Brain microvascular endothelial cell (primary cell): ENCODE results near the gene TTLL1.

ENCODE experiments used
- DNase-seq: peaks from one replicate; pipeline ENCODE4 v3.0.0-alpha.2; 2020
- H3K27ac ChIP-seq: fragments of 250-450 bp; sonication (Bioruptor Pico); 2 replicates; pipeline ENCODE4 v1.5.1; 2020; ENCODE audit warnings: mild to moderate bottlenecking, moderate library complexity
- H3K27me3 ChIP-seq: fragments of 250-450 bp; sonication (Bioruptor Pico); replicated peaks from 2 replicates; pipeline ENCODE4 v1.5.1; 2020; ENCODE audit warnings: mild to moderate bottlenecking
- H3K36me3 ChIP-seq: fragments of 250-450 bp; sonication (Bioruptor Pico); replicated peaks from 2 replicates; pipeline ENCODE4 v1.5.1; 2020; ENCODE audit warnings: mild to moderate bottlenecking
- H3K4me3 ChIP-seq: 2 replicates; pipeline ENCODE4 v1.5.1; 2011; ENCODE audit warnings: low read depth, mild to moderate bottlenecking, control low read depth, low read length, moderate library complexity
- in situ Hi-C: cut with HindIII; loops from 2 replicates; pipeline ENCODE4 v1.10.0; 2017; ENCODE audit warnings: low sequenced_read_pairs, low pct_ligation_motif_present
- TF ChIP-seq, protein P1 (sequence below): IDR thresholded peaks from 2 replicates; pipeline ENCODE4 v1.5.1; 2011; ENCODE audit warnings: low read depth, mild to moderate bottlenecking, moderate library complexity, low read length, control low read depth, inconsistent platforms; ENCODE audit errors: missing control alignments

The TTLL1 gene

DNA sequence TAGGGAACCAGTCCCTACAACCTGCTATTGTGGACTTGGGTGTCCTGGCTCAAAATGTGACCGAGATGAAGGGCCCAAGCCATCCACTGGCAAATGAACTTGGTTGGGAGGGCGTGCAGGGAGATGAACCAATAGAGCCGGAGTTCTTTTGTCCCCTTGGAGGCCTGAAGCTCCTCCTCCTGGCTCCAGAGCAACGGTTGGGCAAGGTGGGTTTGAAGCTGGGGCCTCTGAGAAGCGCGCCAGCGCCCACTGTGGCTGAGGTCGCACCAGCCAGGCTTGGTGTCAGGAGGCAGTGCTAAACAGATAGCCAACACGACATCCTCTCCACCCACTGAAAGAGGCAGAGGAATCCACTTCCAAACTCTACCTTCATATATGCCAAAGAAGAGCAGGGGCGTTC lies 38.2 kb downstream of the TTLL1 start:
- Histone ChIP-seq H3K27me3 (no peaks in the 10 kb centered on the region), H3K4me3 (no peak overlapping the region), H3K36me3 (no peaks in the 10 kb centered on the region), H3K27ac (no peak overlapping the region)
- in situ Hi-C loops = loop anchor here (25.0 kb wide), 1 partner anchor 164 kb away; no protein-coding TSS in a partner anchor
- DNase-seq = no peak
- TF ChIP-seq, protein P1, sequence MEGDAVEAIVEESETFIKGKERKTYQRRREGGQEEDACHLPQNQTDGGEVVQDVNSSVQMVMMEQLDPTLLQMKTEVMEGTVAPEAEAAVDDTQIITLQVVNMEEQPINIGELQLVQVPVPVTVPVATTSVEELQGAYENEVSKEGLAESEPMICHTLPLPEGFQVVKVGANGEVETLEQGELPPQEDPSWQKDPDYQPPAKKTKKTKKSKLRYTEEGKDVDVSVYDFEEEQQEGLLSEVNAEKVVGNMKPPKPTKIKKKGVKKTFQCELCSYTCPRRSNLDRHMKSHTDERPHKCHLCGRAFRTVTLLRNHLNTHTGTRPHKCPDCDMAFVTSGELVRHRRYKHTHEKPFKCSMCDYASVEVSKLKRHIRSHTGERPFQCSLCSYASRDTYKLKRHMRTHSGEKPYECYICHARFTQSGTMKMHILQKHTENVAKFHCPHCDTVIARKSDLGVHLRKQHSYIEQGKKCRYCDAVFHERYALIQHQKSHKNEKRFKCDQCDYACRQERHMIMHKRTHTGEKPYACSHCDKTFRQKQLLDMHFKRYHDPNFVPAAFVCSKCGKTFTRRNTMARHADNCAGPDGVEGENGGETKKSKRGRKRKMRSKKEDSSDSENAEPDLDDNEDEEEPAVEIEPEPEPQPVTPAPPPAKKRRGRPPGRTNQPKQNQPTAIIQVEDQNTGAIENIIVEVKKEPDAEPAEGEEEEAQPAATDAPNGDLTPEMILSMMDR = no peak

DNA sequence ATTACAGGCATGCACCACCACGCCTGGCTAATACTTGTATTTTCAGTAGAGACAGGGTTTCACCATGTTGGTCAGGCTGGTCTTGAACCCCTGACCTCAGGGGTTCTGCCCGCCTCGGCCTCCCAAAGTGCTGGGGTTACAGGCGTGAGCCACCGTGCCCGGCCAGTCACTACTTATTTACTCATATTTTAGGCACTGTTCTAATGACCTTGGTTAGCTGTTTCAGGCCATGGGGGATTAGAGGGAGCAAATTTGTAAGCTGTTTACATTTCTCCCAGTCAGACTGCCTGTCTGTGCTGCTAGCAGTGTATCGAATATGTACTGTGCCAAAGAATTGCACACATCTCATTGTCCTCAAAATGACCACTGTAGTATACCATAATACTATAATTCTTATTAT lies 41.6 kb downstream of the TTLL1 start:
- TF ChIP-seq, protein P1 = no peak
- H3K36me3 ChIP-seq = no peaks in the 10 kb centered on the region
- DNase-seq = no peak
- H3K27me3 ChIP-seq = no peaks in the 10 kb centered on the region
- no peak overlapping the region for H3K27ac ChIP-seq
- in situ Hi-C loops = no loop called here
- no peak overlapping the region for H3K4me3 ChIP-seq

- DNase-seq = no peak
- TF ChIP-seq, protein P1 = no peak
- Histone ChIP-seq H3K27me3 (no peaks in the 10 kb centered on the region), H3K27ac (no peak overlapping the region), H3K36me3 (no peaks in the 10 kb centered on the region), H3K4me3 (no peak overlapping the region)
- in situ Hi-C loops = no loop called here
Observed at GRCh38 chr22:43044290-43044712, 44.9 kb downstream of the TTLL1 start.

DNA sequence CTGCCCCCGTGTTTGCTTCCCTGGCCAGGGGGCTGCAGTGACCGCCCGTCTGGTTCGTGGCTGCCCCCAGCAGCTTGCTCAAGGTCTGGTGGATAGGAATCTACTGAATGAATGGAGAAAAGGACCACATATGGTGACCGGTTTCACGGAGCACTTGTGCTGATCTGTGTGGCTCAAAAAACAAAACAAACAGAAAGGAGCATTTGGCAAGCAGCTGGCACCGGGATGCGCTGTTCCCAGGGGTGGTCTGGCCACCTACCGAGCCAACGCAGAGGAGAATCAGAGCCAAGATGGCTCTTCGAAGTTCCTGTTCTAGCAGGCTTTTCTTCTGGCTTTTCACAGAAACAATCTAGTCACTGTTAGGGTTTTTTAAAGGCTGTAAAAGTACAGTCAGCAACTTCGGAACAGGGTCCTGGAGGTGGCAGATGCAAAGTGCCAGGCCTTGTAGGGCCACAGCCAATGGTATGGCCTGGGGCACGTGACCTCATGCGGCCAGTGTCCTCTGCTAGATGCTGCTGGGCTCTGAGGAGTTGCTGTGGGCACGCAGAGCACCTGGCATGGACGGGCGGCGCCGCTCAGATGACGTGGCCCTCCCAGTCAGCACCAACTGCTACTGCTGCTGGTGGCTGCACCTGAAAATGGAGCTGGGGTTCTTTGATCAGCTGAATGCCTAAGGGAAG lies 47.0 kb downstream of the TTLL1 start:
- Histone ChIP-seq H3K36me3 (no peaks in the 10 kb centered on the region), H3K4me3 (no peak overlapping the region), H3K27ac (no peak overlapping the region), H3K27me3 (no peaks in the 10 kb centered on the region)
- in situ Hi-C loops = no loop called here
- TF ChIP-seq, protein P1 = no peak
- DNase-seq = no peak

- no peak for DNase-seq
- TF ChIP-seq, protein P1 = no peak
- in situ Hi-C loops = no loop called here
- Histone ChIP-seq H3K27me3 (no peaks in the 10 kb centered on the region), H3K36me3 (no peaks in the 10 kb centered on the region), H3K27ac (no peak overlapping the region), H3K4me3 (no peak overlapping the region)
Observed at GRCh38 chr22:43039800-43040199, 49.4 kb downstream of the TTLL1 start.

DNA sequence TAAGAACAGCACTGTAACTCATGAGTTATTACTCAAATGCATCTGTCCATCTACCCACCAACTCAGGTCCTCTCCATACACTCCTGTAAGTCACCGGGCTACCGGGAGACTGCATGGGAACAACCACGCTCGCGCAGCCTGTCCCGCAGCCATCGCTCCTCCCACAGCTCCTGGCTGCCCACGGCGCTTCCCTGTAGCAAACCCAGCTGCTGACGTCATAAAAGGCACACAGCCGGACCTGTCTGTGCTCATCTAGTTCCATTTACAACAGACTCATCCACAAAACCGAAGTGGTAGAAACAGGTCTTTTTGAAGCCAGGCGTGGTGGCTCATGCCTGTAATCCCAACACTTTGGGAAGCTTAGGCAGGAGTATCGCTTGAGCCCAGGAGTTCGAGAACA lies 50.9 kb downstream of the TTLL1 start:
- Histone ChIP-seq H3K4me3 (no peak overlapping the region), H3K27me3 (no peaks in the 10 kb centered on the region), H3K36me3 (no peaks in the 10 kb centered on the region), H3K27ac (no peak overlapping the region)
- no peak for DNase-seq
- in situ Hi-C loops = no loop called here
- TF ChIP-seq, protein P1 = no peak
